Body of pancreas (tissue), 4 donors: ENCODE data around the gene CLASP1.

Source experiments
- POLR2A ChIP-seq, 3 donors: fragments of 450-650 bp; IDR thresholded peaks; one replicate each; pipeline ENCODE4 v1.6.1; 2016; ENCODE audit warnings: antibody characterized with exemption in 3 of 3, mild to moderate bottlenecking in 2 of 3
- TF ChIP-seq, protein P1 (sequence below), 7 experiments: fragments of 450-650 bp in 4 of 7; fragments of 200-600 bp in 3 of 7; sonication (generic) in 3 of 7; IDR thresholded peaks; one replicate each; pipeline ENCODE4 v1.5.1; 2016 to 2019; ENCODE audit warnings: antibody characterized with exemption in 7 of 7

DNA sequence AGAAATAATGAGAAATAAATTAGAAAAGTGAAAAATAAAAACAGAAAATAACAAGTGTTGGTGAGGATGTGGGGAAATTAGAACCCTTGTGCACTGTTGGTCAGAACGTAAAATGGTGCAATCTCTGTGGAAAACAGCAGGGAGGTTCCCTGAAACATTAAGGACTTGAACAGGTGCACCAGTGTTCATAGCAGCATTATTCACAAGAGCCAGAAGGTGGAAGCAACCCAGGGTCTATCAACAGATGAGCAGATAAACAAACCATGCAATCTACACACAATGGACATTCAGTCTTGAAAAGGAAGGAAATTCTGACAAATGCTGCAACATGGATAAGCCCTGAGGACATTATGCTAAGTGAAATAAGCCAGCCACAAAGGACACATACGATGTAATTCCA is 306.1 kb downstream of the CLASP1 start:
- TF ChIP-seq, protein P1, sequence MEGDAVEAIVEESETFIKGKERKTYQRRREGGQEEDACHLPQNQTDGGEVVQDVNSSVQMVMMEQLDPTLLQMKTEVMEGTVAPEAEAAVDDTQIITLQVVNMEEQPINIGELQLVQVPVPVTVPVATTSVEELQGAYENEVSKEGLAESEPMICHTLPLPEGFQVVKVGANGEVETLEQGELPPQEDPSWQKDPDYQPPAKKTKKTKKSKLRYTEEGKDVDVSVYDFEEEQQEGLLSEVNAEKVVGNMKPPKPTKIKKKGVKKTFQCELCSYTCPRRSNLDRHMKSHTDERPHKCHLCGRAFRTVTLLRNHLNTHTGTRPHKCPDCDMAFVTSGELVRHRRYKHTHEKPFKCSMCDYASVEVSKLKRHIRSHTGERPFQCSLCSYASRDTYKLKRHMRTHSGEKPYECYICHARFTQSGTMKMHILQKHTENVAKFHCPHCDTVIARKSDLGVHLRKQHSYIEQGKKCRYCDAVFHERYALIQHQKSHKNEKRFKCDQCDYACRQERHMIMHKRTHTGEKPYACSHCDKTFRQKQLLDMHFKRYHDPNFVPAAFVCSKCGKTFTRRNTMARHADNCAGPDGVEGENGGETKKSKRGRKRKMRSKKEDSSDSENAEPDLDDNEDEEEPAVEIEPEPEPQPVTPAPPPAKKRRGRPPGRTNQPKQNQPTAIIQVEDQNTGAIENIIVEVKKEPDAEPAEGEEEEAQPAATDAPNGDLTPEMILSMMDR (IDR thresholded peaks at IDR 0.05), result no peak
- TF ChIP-seq POLR2A (IDR thresholded peaks at IDR 0.05), result no peak
